Trophoblast cell (in vitro differentiated cells and primary cell): ENCODE measurements around the gene TUG1.

Experiments
- DNase-seq, 2 donors: peaks; one replicate each; pipeline ENCODE4 v3.0.0-alpha.2; 2016
- H2AFZ ChIP-seq: 2 replicates; pipeline ENCODE4 v1.6.1; 2013; ENCODE audit warnings: low read length, moderate library complexity, mild to moderate bottlenecking; ENCODE audit not compliant: insufficient read depth, poor library complexity
- H2AK5ac ChIP-seq: 2 replicates; pipeline ENCODE4 v1.6.1; 2013; ENCODE audit warnings: mild to moderate bottlenecking, low read length
- H2BK120ac ChIP-seq: 2 replicates; pipeline ENCODE4 v1.6.1; 2013; ENCODE audit warnings: low read length, mild to moderate bottlenecking, moderate library complexity; ENCODE audit not compliant: insufficient read depth, poor library complexity
- H2BK12ac ChIP-seq: 2 replicates; pipeline ENCODE4 v1.6.1; 2013; ENCODE audit warnings: mild to moderate bottlenecking, low read length, moderate library complexity
- H2BK5ac ChIP-seq: 2 replicates; pipeline ENCODE4 v1.6.1; 2013; ENCODE audit warnings: low read length, low read depth, moderate library complexity, mild to moderate bottlenecking; ENCODE audit not compliant: poor library complexity
- H3K14ac ChIP-seq: 2 replicates; pipeline ENCODE4 v1.6.1; 2013; ENCODE audit warnings: mild to moderate bottlenecking, low read length
- H3K18ac ChIP-seq: 2 replicates; pipeline ENCODE4 v1.6.1; 2013; ENCODE audit warnings: mild to moderate bottlenecking, low read length
- H3K23ac ChIP-seq: 2 replicates; pipeline ENCODE4 v1.6.1; 2013; ENCODE audit warnings: low read length
- H3K27ac ChIP-seq: 2 replicates; pipeline ENCODE4 v1.5.1; 2013; ENCODE audit warnings: low read depth, mild to moderate bottlenecking, inconsistent platforms, low read length, moderate library complexity
- H3K27me3 ChIP-seq: 2 replicates; pipeline ENCODE4 v1.6.1; 2013; ENCODE audit warnings: inconsistent platforms, mild to moderate bottlenecking, low read length, moderate library complexity; ENCODE audit not compliant: insufficient read depth
- H3K36me3 ChIP-seq, 2 experiments: 1 replicate in 1 of 2; 2 replicates in 1 of 2; pipeline ENCODE4 v1.6.1; 2013; ENCODE audit warnings: low read length in 2 of 2, mild to moderate bottlenecking in 2 of 2, moderate library complexity in 1 of 2; ENCODE audit not compliant: insufficient read depth in 2 of 2, control insufficient read depth in 1 of 2
- H3K4ac ChIP-seq: 2 replicates; pipeline ENCODE4 v1.6.1; 2013; ENCODE audit warnings: low read depth, mild to moderate bottlenecking, low read length, moderate library complexity
- H3K4me1 ChIP-seq, 2 experiments: 1 replicate in 1 of 2; 2 replicates in 1 of 2; pipeline ENCODE4 v1.6.1; 2013; ENCODE audit warnings: low read length in 2 of 2, mild to moderate bottlenecking in 2 of 2, moderate library complexity in 1 of 2; ENCODE audit not compliant: insufficient read depth in 2 of 2, control insufficient read depth in 1 of 2
- H3K4me2 ChIP-seq: 2 replicates; pipeline ENCODE4 v1.6.1; 2013; ENCODE audit warnings: inconsistent platforms, mild to moderate bottlenecking, low read length, moderate library complexity
- H3K4me3 ChIP-seq: 2 replicates; pipeline ENCODE4 v1.5.1; 2013; ENCODE audit warnings: mild to moderate bottlenecking, low read depth, low read length, inconsistent platforms
- H3K79me1 ChIP-seq: one replicate; pipeline ENCODE4 v1.6.1; 2013; ENCODE audit warnings: low read length
- H3K79me2 ChIP-seq: 2 replicates; pipeline ENCODE4 v1.6.1; 2013; ENCODE audit warnings: low read length, mild to moderate bottlenecking; ENCODE audit not compliant: control insufficient read depth, insufficient read depth, poor library complexity
- H3K9ac ChIP-seq: 2 replicates; pipeline ENCODE4 v1.6.1; 2013; ENCODE audit warnings: mild to moderate bottlenecking, low read length
- H3K9me3 ChIP-seq: 2 replicates; pipeline ENCODE4 v1.6.1; 2013; ENCODE audit warnings: low read depth, mild to moderate bottlenecking, control low read depth, inconsistent platforms, low read length; ENCODE audit not compliant: insufficient read depth
- H4K12ac ChIP-seq: 2 replicates; pipeline ENCODE4 v1.6.1; 2013; ENCODE audit warnings: low read depth, mild to moderate bottlenecking, low read length, moderate library complexity
- H4K8ac ChIP-seq: 2 replicates; pipeline ENCODE4 v1.6.1; 2013; ENCODE audit warnings: low read depth, mild to moderate bottlenecking, low read length, moderate library complexity
- H4K91ac ChIP-seq: one replicate; pipeline ENCODE4 v1.6.1; 2013; ENCODE audit warnings: low read depth, mild to moderate bottlenecking, low read length, moderate library complexity
- WGBS: extraction: QIAGEN DNeasy Blood & Tissue Kit; methylation state at CpG from one replicate; pipeline ENCODE4 v1.1.7; 2013; ENCODE audit warnings: missing lambda C conversion rate; ENCODE audit not compliant: insufficient read length, insufficient coverage; ENCODE audit errors: extremely low coverage; 5-methylcytosine and 5-hydroxymethylcytosine counted together

Gene TUG1

GRCh38 chr22:30998329-30998728 lies 29.3 kb downstream of the TUG1 start:
- H3K9me3 ChIP-seq, result no peaks in the 10 kb centered on the region
- H3K4me2 ChIP-seq, result no peak overlapping the region
- H3K27ac ChIP-seq, result no peak overlapping the region
- H4K8ac ChIP-seq, result no peak overlapping the region
- H2AFZ ChIP-seq, result no peak overlapping the region
- H3K79me2 ChIP-seq, result no peaks in the 10 kb centered on the region
- no peak overlapping the region for H2AK5ac ChIP-seq
- H4K12ac ChIP-seq, result no peak overlapping the region
- H3K4ac ChIP-seq, result no peak overlapping the region
- no peak overlapping the region for H3K4me3 ChIP-seq
- no CpG with 5 or more reads among the region's 4 CpGs for WGBS
- no peak overlapping the region for H3K9ac ChIP-seq
- H2BK120ac ChIP-seq, result no peak overlapping the region
- no peak overlapping the region for H3K14ac ChIP-seq
- H3K27me3 ChIP-seq, result no peaks in the 10 kb centered on the region
- no peaks in the 10 kb centered on the region for H3K36me3 ChIP-seq
- no peak overlapping the region for H4K91ac ChIP-seq
- no peak overlapping the region for H3K23ac ChIP-seq
- DNase-seq, result no peak
- H2BK12ac ChIP-seq, result no peak overlapping the region
- H2BK5ac ChIP-seq, result no peak overlapping the region
- H3K4me1 ChIP-seq, result no peaks in the 10 kb centered on the region
- no peak overlapping the region for H3K18ac ChIP-seq
- no peaks in the 10 kb centered on the region for H3K79me1 ChIP-seq

- H3K79me2 ChIP-seq, result no peaks in the 10 kb centered on the region
- no peak overlapping the region for H2BK12ac ChIP-seq
- no peak for DNase-seq
- H3K27me3 ChIP-seq, result no peaks in the 10 kb centered on the region
- no peak overlapping the region for H3K27ac ChIP-seq
- no peak overlapping the region for H4K91ac ChIP-seq
- H3K79me1 ChIP-seq, result no peaks in the 10 kb centered on the region
- H2AFZ ChIP-seq, result no peak overlapping the region
- H4K12ac ChIP-seq, result no peak overlapping the region
- no peak overlapping the region for H3K4me2 ChIP-seq
- H3K4me3 ChIP-seq, result no peak overlapping the region
- no peaks in the 10 kb centered on the region for H3K4me1 ChIP-seq
- H2BK120ac ChIP-seq, result no peak overlapping the region
- no peak overlapping the region for H3K4ac ChIP-seq
- no peak overlapping the region for H3K18ac ChIP-seq
- no peak overlapping the region for H2BK5ac ChIP-seq
- no CpG with 5 or more reads among the region's 6 CpGs for WGBS
- no peak overlapping the region for H3K9ac ChIP-seq
- H3K23ac ChIP-seq, result no peak overlapping the region
- no peaks in the 10 kb centered on the region for H3K36me3 ChIP-seq
- no peak overlapping the region for H4K8ac ChIP-seq
- H3K14ac ChIP-seq, result no peak overlapping the region
- H3K9me3 ChIP-seq, result no peaks in the 10 kb centered on the region
- no peak overlapping the region for H2AK5ac ChIP-seq
Measured at GRCh38 chr22:31001124-31001770, 32.2 kb downstream of the TUG1 start.

- H4K91ac ChIP-seq, result no peak overlapping the region
- H3K4me3 ChIP-seq, result no peak overlapping the region
- H3K27me3 ChIP-seq, result no peaks in the 10 kb centered on the region
- H3K9ac ChIP-seq, result no peak overlapping the region
- no peak overlapping the region for H3K4me2 ChIP-seq
- DNase-seq, result no peak
- no peak overlapping the region for H2AK5ac ChIP-seq
- no peak overlapping the region for H4K8ac ChIP-seq
- no peak overlapping the region for H2AFZ ChIP-seq
- H3K18ac ChIP-seq, result no peak overlapping the region
- H2BK5ac ChIP-seq, result no peak overlapping the region
- no peak overlapping the region for H3K14ac ChIP-seq
- no peaks in the 10 kb centered on the region for H3K9me3 ChIP-seq
- no peaks in the 10 kb centered on the region for H3K4me1 ChIP-seq
- H3K23ac ChIP-seq, result no peak overlapping the region
- H3K27ac ChIP-seq, result no peak overlapping the region
- H3K4ac ChIP-seq, result no peak overlapping the region
- no peak overlapping the region for H4K12ac ChIP-seq
- H3K79me1 ChIP-seq, result no peaks in the 10 kb centered on the region
- H2BK12ac ChIP-seq, result no peak overlapping the region
- H3K36me3 ChIP-seq, result no peaks in the 10 kb centered on the region
- H3K79me2 ChIP-seq, result no peaks in the 10 kb centered on the region
- H2BK120ac ChIP-seq, result no peak overlapping the region
Measured at GRCh38 chr22:31005535-31005934, 36.5 kb downstream of the TUG1 start.

- Histone ChIP-seq H3K27me3 (no peaks in the 10 kb centered on the region), H3K27ac (peak overlapping the region; percentile 2), H2BK12ac (peak overlapping the region; percentile 17), H3K18ac (no peak overlapping the region), H2BK5ac (peak overlapping the region; percentile 47), H4K8ac (no peak overlapping the region), H3K36me3 (no peaks in the 10 kb centered on the region), H3K9ac (no peak overlapping the region), H3K9me3 (peaks cover 4% of the 10 kb centered on the region), H3K4ac (no peak overlapping the region), H4K12ac (no peak overlapping the region), H2AFZ (no peak overlapping the region), H3K14ac (no peak overlapping the region), H4K91ac (peak overlapping the region; percentile 47), H3K23ac (no peak overlapping the region), H3K4me3 (no peak overlapping the region), H3K79me2 (no peaks in the 10 kb centered on the region), H2BK120ac (peak overlapping the region; percentile 41), H2AK5ac (no peak overlapping the region), H3K4me2 (no peak overlapping the region), H3K79me1 (peaks cover 3% of the 10 kb centered on the region), H3K4me1 (peaks cover 5 to 7% of the 10 kb centered on the region in 2 experiments)
- peak; percentile 95 to 98 for DNase-seq
- WGBS, result no CpG with 5 or more reads among the region's 3 CpGs
Measured at GRCh38 chr22:31019191-31019930, 50.3 kb downstream of the TUG1 start.
